KMS-11 (cell line): ENCODE results near the gene CIPC.

Experiments used
- H2AFZ ChIP-seq: fragments of 200-600 bp; sonication (generic); 2 replicates; pipeline ENCODE4 v1.6.1; 2016; ENCODE audit warnings: antibody characterized with exemption, mixed run types, low read depth
- H3K27ac ChIP-seq: fragments of 200-600 bp; sonication (generic); 2 replicates; pipeline ENCODE4 v1.6.1; 2016; ENCODE audit warnings: mild to moderate bottlenecking, mixed run types
- H3K27me3 ChIP-seq: fragments of 200-600 bp; sonication (generic); 2 replicates; pipeline ENCODE4 v1.6.1; 2017; ENCODE audit warnings: mild to moderate bottlenecking, low read depth, mixed run types, moderate library complexity; ENCODE audit not compliant: insufficient read depth
- H3K36me3 ChIP-seq: fragments of 200-600 bp; sonication (generic); 2 replicates; pipeline ENCODE4 v1.6.1; 2017; ENCODE audit warnings: mild to moderate bottlenecking, mixed run types; ENCODE audit not compliant: insufficient read depth
- H3K4me1 ChIP-seq: fragments of 200-600 bp; sonication (generic); 2 replicates; pipeline ENCODE4 v1.6.1; 2016; ENCODE audit warnings: mild to moderate bottlenecking, low read depth, mixed run types; ENCODE audit not compliant: poor library complexity, severe bottlenecking
- H3K4me2 ChIP-seq: fragments of 200-600 bp; sonication (generic); 2 replicates; pipeline ENCODE4 v1.7.0; 2016; ENCODE audit warnings: mild to moderate bottlenecking, mixed run types
- H3K4me3 ChIP-seq: fragments of 200-600 bp; sonication (generic); IDR thresholded peaks from 2 replicates; pipeline ENCODE4 v1.6.1; 2017; ENCODE audit warnings: low read depth, low read length, mixed read lengths; ENCODE audit not compliant: insufficient read depth
- H3K79me2 ChIP-seq: fragments of 200-600 bp; sonication (generic); 2 replicates; pipeline ENCODE4 v1.6.1; 2016; ENCODE audit warnings: low read depth, mixed run types; ENCODE audit not compliant: insufficient read depth
- H3K9ac ChIP-seq: fragments of 200-600 bp; sonication (generic); 2 replicates; pipeline ENCODE4 v1.6.1; 2016; ENCODE audit warnings: mild to moderate bottlenecking, mixed run types
- H4K20me1 ChIP-seq: fragments of 200-600 bp; sonication (generic); 2 replicates; pipeline ENCODE4 v1.6.1; 2016; ENCODE audit warnings: mild to moderate bottlenecking, mixed run types; ENCODE audit not compliant: insufficient read depth
- CTCF ChIP-seq: fragments of 200-600 bp; sonication (generic); conservative IDR thresholded peaks from 2 replicates; pipeline ENCODE4 v1.6.1; 2017; ENCODE audit warnings: low read depth, mild to moderate bottlenecking, antibody characterized with exemption, low read length, moderate library complexity, mixed read lengths

CIPC gene

GRCh38 chr14:77142005-77142800 is 44.1 kb downstream of the CIPC start:
- H3K4me1 ChIP-seq = no peaks in the 10 kb centered on the region
- no peak overlapping the region for H3K4me2 ChIP-seq
- H3K9ac ChIP-seq = no peak overlapping the region
- H3K27ac ChIP-seq = no peak overlapping the region
- H2AFZ ChIP-seq = no peak overlapping the region
- TF ChIP-seq CTCF = no peak
- no peak overlapping the region for H3K4me3 ChIP-seq
- H3K36me3 ChIP-seq = no peaks in the 10 kb centered on the region
- H3K27me3 ChIP-seq = no peaks in the 10 kb centered on the region; the same call in 1 of the 2 replicates
- H3K79me2 ChIP-seq = no peaks in the 10 kb centered on the region
- H4K20me1 ChIP-seq = no peaks in the 10 kb centered on the region

GRCh38 chr14:77143071-77143470 is 45.0 kb downstream of the CIPC start:
- H3K4me2 ChIP-seq = no peak overlapping the region
- H3K27ac ChIP-seq = no peak overlapping the region
- H3K9ac ChIP-seq = no peak overlapping the region
- H4K20me1 ChIP-seq = no peaks in the 10 kb centered on the region
- H3K79me2 ChIP-seq = no peaks in the 10 kb centered on the region
- no peaks in the 10 kb centered on the region for H3K4me1 ChIP-seq
- H2AFZ ChIP-seq = no peak overlapping the region
- no peaks in the 10 kb centered on the region for H3K36me3 ChIP-seq
- no peak for TF ChIP-seq CTCF
- no peaks in the 10 kb centered on the region; the same call in 1 of the 2 replicates for H3K27me3 ChIP-seq
- no peak overlapping the region for H3K4me3 ChIP-seq

- TF ChIP-seq CTCF = no peak
- Histone ChIP-seq H3K27ac (no peak overlapping the region), H3K4me3 (no peak overlapping the region), H3K27me3 (no peaks in the 10 kb centered on the region), H2AFZ (no peak overlapping the region), H3K9ac (no peak overlapping the region), H4K20me1 (no peaks in the 10 kb centered on the region), H3K4me2 (no peak overlapping the region), H3K4me1 (no peaks in the 10 kb centered on the region), H3K36me3 (no peaks in the 10 kb centered on the region), H3K79me2 (no peaks in the 10 kb centered on the region)
Observed at GRCh38 chr14:77144412-77145115, 46.5 kb downstream of the CIPC start.

- Histone ChIP-seq H3K4me2 (no peak overlapping the region), H3K36me3 (no peaks in the 10 kb centered on the region), H3K27ac (no peak overlapping the region), H3K79me2 (no peaks in the 10 kb centered on the region), H3K9ac (no peak overlapping the region), H3K27me3 (no peaks in the 10 kb centered on the region), H3K4me1 (peaks cover under 1% of the 10 kb centered on the region), H3K4me3 (no peak overlapping the region), H4K20me1 (no peaks in the 10 kb centered on the region), H2AFZ (no peak overlapping the region)
- TF ChIP-seq CTCF = no peak
Observed at GRCh38 chr14:77145975-77146740, 48.1 kb downstream of the CIPC start.
